Effector CD8-positive, alpha-beta T cell (primary cell): ENCODE measurements around the gene GDPD5.

ENCODE experiments used
- DNase-seq: peaks from one replicate; lab custom pipeline; 2025; lab: John Stamatoyannopoulos, UW

GDPD5 gene

DNA sequence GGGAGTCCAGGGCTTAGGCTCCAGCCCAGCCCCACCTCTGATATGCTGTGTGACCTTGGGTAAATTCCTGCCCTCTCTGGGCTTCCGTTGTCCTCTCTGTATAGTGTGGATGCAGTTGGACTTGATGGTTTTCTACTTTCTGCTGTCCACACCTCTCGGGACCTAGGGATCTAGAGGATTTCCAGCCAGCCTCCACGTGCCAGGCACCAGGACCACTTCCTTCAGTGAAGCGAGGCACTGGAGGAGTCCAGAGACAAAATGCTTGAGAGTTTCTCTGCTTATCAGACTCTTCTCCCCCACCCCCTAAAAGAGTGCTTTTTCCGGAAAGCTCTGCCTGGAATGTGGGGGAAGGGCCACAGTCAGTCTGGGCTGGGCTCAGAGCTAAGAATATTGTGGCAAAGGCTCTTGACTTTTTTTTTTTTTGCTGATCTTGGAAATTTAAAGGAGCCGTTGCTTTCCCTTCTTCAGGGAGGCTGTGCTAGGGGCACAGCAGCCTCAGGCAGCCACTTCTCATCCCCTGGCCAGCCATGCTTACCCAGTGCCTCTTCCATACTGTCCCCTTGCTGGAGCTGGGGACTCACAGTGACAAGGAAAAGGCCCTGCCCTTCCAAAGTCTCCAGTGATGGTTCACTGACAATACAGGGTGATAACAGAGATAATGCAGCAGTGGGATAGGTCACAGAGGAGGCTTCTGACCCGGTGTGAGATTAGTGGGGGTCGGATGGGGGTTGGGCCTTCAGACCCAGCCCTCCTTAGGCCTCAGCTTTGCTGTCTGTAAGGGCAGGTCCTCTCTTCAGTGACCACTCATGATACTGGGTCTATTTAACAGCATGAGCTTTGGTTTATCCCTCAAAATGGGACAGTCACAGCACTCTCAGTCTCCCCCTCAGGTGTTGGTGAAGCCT, 33.5 kb upstream of the GDPD5 start:
- DNase-seq = no peak

DNA sequence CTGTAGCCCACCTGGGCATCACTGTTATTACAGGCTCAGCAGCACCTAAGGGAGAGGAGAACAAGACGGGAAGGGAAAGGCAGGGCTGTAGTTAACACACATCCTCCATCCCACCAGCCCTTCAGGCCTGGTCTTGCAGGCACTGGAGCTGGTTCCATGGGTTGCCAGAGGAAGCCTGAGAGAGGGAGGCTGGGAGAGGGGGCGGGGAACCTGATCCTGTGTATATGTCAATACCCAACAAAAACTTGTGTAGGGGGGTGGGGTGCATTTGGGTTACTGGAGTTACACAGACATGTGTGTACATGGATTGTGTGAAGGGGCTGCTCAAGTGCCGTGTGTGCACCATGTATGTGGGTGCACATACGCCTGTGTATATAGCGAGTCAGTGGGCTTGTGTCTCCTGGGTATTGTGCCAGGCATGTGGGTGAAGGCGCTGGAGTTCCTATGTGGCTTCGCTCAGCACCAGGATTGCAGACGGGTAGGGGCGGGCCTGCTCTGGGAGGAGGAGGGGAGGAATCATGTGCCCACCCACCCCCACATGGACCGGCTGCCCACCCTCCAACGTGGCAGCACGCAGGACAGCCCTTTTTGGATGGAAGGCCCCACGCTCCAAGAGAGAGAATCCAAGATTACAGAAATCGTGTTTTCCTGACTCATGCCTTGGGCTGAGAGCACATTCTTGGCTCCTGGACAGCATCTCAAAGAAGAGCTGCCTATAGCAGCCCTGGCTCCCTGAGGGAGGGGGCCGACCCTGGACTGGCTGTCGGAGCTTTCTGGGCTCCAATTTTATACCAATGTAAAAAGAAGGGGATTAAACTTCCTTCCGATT, 32.1 kb upstream of the GDPD5 start:
- DNase-seq = no peak

DNA sequence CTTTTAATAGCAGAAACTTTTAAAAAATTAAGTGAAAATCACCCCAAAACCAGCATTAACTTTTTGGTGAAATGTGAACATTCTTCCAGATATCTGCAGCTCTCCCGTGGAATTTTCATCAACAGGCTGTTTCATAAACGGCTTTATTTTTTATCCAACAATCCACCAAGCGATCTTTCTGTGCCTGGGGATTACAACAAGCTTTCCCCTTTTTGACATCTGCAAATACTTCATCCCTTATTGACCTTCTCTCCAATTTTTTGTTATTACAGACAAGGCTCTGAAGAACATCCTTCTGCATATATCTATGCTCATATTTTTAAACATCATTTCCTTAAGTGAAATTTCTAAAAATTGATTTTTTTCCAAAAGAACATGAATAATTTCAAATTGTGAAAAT, 30.5 kb upstream of the GDPD5 start:
- DNase-seq = no peak

DNA sequence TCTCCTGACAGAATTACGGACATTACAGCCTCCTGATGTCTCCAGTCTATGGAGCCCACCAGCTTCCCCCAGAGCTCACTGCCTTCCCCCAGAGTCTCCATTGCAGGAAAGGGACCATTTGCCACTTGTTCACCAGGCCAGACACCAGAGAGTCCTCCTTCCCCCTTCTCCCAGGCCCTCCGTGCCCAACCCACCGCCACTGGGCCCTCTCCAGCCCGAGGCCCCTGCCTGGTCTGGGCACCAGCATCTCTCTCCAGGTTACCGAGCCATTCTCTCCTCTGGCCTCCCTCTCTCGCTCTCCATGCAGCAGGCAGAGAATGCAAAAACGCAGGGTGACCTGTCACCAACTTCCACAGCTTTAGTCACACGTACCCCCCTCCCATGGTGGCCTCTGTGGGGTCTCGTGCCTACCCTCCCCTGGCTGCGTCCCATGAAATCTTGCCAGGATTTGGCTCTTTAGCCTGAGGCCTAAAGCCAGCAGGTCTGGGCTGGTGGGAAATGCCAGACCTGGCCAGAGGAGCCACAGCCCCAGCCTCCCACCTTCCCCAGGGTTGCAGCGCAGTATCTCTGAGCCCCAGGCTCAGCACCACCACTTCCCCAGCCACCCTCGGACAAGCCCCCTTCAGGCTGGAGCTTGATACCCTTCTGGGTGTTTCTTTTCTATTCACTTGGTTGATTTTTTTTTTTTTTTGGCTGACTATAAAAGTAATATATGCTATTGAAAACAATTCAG, 29.5 kb upstream of the GDPD5 start:
- DNase-seq = no peak

DNA sequence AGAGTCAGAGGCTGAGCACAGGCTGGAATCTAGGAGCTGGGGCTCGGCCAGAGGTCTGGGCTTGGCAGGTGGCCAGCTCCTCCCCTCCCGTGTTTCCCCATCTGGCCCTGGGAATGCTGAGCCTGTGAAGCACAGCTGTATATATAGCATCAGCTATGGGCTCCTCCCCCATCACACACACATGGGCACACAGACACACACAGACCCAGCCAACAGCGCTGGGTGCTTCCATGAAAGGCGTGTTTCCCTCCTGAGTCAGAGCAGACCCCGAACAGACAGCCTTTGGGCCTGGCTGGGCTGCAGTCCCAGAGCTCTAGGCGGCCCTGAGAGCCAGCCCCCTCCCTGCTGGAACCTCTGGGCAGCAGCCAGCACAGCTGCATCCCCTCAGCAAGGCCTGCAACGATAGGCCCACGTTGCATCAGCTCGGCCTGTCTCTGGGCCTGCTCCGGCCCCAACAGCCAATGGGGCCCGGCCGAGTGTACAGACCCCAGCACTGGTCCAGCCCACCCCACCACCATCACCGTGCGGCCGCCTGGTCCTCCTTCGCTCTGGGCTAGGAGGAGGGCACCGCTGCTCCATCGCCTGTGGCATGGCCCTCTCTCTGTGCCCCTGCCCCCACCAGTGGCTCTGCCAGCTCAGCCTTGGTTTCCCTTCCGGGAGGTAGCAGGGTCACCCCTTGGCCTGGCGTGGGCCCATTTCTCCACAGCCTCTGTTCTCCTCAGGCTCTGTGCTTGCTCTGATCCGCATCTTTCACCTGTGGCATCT, 28.7 kb upstream of the GDPD5 start:
- DNase-seq = no peak

DNA sequence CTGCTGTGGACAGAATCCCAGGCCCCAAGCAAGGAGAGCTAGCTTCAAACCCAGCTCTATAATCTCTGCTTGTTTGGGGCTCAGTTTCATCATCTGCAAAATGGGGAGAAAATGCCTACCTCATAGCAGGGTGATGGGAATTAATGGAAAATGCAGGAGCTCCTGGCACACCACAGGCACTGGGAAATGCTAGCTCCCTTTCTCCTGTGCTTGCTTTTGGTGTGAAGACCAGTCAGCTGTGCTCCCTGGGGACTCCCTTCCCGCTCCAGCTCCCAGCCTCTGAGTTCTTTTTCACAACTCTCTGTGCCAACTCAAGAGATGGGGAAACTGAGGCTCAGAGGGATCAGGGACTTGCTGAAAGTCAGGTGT, 28.1 kb upstream of the GDPD5 start:
- no peak for DNase-seq

DNA sequence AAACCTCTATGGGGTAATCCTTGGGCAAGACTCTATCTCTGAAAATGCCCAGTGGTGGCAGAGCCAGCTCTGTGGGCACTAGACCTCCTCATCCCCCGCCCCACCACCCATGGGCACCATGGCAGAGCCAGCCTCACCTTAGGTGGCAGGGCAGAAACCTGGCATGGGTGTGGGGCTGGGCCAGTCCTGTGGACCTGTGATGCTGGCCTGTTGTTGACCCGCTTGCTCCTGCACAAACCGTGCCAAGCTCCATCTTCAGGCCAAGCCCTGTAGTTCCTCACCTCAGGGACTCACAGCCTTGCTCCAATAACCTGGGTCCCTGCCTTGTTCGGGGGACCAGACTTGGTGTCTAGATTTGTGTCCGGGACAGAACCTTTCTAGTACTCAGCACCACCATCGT, 27.4 kb upstream of the GDPD5 start:
- DNase-seq = no peak

DNA sequence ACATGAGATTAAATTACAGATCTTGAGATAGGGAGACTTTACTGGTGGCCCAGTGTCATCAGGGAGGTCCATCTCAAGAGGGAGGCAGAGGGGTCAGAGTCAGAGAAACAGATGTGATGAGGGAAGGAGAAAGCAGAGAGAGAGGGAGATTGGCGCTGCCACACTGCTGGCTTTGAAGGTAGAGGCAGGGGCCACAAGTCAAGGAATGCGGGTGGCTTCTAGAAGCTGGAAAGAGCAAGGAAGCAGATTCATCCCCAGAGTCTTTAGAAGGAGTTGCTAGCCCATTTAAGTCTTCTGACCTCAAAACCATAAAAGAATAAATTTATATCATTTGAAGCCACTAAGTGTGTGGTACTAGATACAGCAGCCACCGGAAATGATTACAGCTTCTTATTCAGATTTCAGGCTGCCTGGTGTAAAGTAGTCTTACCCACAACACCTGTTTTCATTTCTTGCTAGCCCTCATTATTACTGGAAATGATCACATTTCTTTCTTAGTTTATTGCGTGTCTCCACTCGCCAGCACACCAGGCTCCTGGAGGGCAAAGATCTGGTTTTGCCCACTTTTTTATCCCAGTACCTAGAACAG, 23.7 kb upstream of the GDPD5 start:
- DNase-seq = no peak

DNA sequence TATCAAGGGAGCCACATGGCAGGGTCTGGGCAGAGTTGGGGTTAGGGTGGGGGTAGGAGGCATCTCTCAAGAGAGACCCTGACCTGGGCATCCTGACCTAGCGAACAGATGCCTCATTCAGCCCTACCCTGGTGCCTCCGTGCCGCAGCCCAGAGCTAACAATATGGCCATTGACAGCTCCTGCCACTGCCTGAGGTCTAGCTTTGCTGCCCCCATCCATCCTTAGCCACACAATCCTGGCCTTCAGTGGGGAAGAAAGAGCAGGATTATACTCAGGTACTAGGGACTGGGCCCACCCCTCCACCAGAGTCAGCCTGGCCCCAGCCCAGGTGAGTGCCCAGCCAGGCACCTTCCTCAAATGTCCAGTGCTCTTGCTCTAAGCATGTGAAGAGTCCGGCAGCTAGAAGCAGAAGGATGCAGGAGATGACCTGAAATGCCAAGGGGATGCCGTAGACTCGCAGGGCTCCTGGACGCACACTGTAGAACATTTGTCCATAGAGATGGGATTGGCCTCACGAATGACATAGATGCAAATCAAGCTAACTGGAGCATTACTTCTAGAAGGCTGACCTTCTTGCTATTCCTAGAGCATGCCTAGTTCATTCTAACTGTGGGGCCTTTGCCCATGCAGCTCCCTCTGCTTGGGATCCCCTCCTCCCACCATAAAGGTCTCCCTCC, 23.0 kb upstream of the GDPD5 start:
- no peak for DNase-seq

DNA sequence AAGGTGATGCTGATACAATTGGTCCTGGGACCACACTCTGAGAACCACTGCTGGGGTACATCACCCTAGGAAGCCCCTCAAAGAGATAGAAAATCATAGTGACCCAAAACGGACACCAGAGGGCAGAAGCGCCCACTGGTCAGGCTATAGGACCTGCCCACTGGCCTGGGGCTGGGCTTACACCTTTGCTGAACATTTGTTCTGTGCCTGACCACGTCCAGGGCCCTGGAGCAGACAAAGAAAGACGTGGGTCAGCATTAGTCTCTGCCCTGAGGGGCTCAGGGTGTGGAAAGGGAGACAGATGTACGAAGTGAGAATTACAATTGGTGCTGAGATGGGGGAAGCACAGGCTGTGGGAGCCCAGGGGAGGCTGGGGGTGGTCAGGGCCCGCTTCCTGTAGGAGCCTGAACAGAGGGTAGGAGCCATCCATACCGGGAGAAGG, 21.9 kb upstream of the GDPD5 start:
- DNase-seq = peak; percentile 5

DNA sequence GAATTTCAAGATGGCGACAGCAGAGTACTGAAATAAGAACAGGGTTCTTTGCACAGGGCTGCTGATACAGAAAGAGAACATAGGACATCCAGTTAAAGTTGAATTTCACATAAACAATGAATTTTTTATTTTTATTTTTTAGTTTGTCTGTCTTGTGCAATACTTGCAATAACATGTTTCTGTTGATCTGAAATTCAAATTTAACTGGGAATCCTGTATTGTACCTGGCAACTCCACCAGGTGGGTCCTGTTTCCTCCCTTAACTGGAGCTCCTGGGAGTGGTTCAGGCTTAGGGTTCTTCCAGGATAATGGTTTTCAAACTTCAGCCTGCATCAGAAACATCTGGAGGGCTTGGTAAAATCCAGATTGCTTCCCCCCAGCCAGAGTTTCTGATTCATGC, 21.4 kb upstream of the GDPD5 start:
- DNase-seq = no peak

DNA sequence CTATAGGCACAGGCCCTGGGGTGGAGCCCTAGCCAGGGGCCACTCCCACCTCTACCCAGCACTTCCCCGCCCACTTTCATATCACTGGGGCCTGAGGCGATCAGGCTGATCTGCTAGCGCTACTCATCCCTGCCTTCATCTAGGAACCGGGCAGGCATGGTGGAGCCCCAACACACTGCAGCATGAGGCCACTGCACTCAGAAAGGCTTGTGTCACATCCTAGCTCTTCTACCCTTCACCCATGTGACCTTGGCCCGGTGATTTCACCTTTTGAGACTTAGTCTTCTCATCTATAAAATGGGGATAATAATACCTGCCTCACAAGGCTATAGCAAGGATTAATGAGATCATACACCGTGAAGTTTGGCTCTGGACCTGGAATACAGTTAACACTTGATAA, 18.1 kb upstream of the GDPD5 start:
- no peak for DNase-seq

DNA sequence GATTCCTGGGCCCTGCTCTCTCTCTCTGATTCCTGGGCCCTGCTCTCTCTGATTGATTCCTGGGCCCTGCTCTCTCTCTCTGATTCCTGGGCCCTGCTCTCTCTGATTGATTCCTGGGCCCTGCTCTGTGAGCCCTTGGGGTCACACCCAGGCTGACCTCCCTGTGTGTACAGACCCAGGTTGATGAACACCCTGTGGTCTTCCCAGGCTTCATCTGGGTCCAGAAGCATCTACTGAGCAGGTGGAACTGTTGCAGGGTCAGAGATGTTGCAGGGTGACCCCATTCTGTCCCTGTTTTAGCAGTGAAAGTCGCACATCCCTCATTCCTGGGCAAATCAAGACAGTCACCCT, 16.3 kb upstream of the GDPD5 start:
- DNase-seq = no peak

DNA sequence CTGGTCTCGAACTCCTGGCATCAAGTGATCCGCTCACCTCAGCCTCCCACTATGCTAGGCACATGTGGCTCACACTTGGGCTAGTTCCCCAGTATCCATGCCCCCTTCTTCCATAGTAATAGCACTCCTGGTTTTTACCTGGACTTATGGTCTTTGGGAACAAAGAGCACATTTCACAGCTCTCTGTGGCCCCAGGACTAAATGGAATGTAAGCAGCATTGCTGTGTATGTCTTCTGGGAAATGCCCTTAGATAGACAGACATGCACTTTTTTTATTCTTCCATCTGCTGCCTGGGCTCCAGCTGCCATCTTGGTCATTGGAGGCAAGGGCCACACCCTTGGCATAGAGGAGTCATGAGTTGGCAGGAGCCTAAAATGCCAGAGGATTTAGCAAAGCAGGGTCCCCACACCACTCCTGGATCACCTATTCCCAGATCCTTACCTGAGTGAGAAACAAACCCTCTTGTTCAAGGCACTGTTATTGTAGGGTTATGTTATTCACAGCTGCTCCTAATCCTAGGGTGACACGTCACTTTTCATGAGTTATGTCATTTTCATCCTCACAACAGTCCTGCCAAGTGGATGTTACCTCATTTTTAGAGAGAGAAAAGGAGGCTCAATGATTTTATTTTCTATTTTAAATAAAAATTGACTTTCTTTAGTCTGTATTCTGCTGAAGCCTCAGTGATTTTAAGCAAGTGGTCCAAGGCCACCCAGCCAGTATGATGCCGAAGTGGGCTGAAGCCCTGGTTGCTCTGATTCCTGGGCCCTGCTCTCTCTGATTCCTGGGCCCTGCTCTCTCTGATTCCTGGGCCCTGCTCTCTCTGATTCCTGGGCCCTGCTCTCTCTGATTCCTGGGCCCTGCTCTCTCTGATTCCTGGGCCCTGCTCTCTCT, 15.7 kb upstream of the GDPD5 start:
- no peak for DNase-seq

DNA sequence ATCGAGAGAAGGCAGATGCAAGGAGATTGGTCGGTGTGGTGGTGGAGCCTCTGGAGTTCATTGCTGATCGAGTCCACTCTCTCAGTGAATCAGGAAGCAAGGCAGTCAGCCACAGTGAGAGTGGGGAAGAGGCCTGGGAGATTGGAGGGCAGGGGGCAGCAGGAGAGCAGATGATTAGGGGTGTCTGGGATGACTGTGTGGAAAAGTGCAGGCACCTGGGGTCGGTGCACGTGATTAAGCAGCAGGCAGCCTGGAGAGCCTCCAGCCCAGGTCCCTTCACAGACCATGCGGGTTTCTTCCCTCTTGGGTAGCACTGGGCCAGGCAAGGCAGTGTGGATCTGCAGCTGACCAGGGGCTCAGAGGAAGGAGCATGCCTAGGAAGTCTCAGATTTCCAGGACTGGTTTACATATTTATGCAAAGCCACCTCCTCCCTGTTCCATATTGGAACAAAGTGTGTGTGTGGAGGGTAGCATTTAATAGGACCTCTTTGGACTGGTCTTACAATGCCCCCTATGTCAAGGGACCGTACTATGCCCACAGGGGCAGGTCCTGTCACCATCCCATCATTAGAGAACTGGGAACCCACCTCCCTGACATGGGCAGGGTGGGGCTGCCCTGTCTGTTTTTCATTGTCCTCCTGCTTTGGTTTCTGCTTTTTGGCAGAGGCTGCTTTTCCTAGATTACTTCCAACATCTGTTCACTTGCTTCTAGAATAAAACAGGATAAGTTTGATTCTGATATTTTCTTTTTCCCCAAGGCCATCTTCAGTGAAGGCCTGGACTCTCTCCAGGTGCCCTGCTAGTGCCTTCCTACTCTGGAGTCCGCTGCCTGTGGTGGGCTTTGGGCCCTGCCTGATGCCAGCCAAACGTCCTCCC, 14.0 kb upstream of the GDPD5 start:
- DNase-seq = no peak

DNA sequence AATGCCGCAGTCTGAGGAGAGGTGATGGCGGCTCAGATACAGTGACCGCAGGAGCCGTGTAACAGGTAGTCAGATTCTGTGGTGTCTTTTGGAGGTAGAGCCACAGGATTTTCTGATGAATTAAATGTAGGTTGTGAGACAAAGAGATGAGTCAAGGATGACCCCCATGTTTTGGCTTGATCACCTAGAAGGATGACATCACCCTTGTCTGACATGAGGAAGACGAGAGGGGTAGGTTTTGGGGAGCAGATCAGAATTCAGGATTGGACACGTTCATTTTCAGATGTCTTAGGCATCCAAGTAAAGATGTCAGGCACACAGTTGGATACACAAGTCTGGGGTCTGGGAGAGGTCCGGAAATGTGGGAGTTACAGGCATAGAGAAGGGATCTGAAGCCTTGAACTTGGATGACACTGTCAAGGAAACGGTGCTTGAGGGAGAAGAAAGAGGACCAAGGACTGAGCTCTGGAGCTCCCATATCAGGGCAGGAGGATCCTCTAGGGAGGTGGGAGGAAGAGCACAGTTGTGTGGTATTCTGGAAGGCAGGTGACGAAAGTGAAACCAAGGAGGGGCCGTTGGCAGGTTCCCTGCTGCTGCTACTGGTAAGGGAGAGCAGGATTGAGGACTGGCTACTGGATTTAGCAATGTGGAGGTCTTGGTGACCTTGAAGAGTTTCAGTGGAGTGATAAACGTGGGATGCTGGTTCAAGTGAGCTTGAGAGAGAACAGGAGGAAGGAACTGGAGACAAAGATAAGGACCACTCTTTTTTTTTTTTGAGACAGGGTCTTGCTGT, 12.6 kb upstream of the GDPD5 start:
- no peak for DNase-seq

DNA sequence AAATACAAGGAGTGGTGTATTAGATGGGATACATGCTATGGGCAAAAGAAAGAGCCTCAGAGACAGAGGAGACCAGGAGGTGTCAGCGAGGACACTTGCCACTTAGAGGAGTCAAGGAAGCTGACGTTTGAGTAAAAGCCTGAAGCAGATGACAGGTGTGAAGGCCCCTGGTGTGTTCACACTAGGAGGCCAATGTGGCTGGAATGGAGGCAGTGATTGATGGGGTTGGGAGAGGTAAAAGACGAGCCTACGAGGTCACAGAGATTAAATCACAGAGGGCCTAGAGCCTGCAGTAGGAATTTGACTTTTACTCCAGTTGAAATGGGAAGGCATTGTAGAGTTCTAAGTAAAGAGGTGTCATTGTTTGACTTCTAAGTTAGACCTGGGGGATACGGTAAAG, 12.0 kb upstream of the GDPD5 start:
- DNase-seq = no peak
